HepG2 (cell line): ENCODE data around the gene SBK1. TPM values are rescaled to one million over a fixed set of nuclear protein-coding genes. Genes with fewer than 3 reads are reported as not detected.

Experiments used
- AGO2 ChIP-seq: fragments of 200-400 bp; formaldehyde crosslinking; optimal IDR thresholded peaks from 2 replicates; pipeline ENCODE3; 2017; ENCODE audit warnings: mild to moderate bottlenecking, low read depth, low read length, moderate library complexity
- ATAD3A ChIP-seq: sonication (generic); formaldehyde crosslinking; IDR thresholded peaks from 2 replicates; pipeline ENCODE4 v1.4.0; 2020; ENCODE audit warnings: missing genetic modification reagents
- NR1H2 ChIP-seq: sonication (generic); formaldehyde crosslinking; IDR thresholded peaks from 2 replicates; pipeline ENCODE4 v1.8.1; 2022; ENCODE audit warnings: low read depth, missing genetic modification reagents, borderline replicate concordance
- NR2F1 ChIP-seq, 2 experiments: fragments of 450-650 bp in 1 of 2; formaldehyde crosslinking in 1 of 2; IDR thresholded peaks; 2 replicates each; pipeline versions ENCODE4 v1.5.0 to v1.6.1; 2016 to 2020; ENCODE audit warnings: mild to moderate bottlenecking in 1 of 2, missing compliant biosample characterization in 1 of 2, missing genetic modification reagents in 1 of 2, moderate library complexity in 1 of 2
- ONECUT2 ChIP-seq: sonication (generic); formaldehyde crosslinking; IDR thresholded peaks from 2 replicates; pipeline ENCODE4 v1.4.0; 2020; ENCODE audit warnings: missing genetic modification reagents
- PRDM15 ChIP-seq: sonication (generic); formaldehyde crosslinking; IDR thresholded peaks from 2 replicates; pipeline ENCODE4 v1.4.0; 2020; ENCODE audit warnings: missing genetic modification reagents
- RXRA ChIP-seq: sonication (generic); formaldehyde crosslinking; IDR thresholded peaks from 2 replicates; pipeline ENCODE4 v1.5.1; 2020; ENCODE audit warnings: missing genetic modification reagents
- TBL1XR1 ChIP-seq: fragments of 150-350 bp; IDR thresholded peaks from 2 replicates; pipeline ENCODE4 v1.6.1; 2014; ENCODE audit warnings: borderline replicate concordance, low read length; ENCODE audit not compliant: partially characterized antibody
- THAP11 ChIP-seq: IDR thresholded peaks from 2 replicates; pipeline ENCODE4 v1.6.1; 2016; ENCODE audit warnings: missing biosample characterization, missing genetic modification reagents
- TSC22D2 ChIP-seq: sonication (generic); formaldehyde crosslinking; IDR thresholded peaks from 2 replicates; pipeline ENCODE4 v1.5.1; 2020; ENCODE audit warnings: missing genetic modification reagents, mild to moderate bottlenecking, borderline replicate concordance
- ZBTB1 ChIP-seq: sonication (generic); formaldehyde crosslinking; IDR thresholded peaks from 2 replicates; pipeline ENCODE4 v1.4.0; 2020; ENCODE audit warnings: missing genetic modification reagents, borderline replicate concordance
- ZBTB25 ChIP-seq: IDR thresholded peaks from 2 replicates; pipeline ENCODE4 v1.6.1; 2018; ENCODE audit warnings: missing genetic modification reagents
- ZBTB43 ChIP-seq: sonication (generic); formaldehyde crosslinking; conservative IDR thresholded peaks from 2 replicates; pipeline ENCODE4 v1.4.0; 2020; ENCODE audit warnings: missing genetic modification reagents
- ZMYM3 ChIP-seq: sonication (generic); formaldehyde crosslinking; IDR thresholded peaks from 2 replicates; pipeline ENCODE4 v1.5.1; 2020; ENCODE audit warnings: mild to moderate bottlenecking, missing genetic modification reagents
- ZNF503 ChIP-seq: sonication (generic); formaldehyde crosslinking; IDR thresholded peaks from 2 replicates; pipeline ENCODE4 v1.4.0; 2020; ENCODE audit warnings: missing genetic modification reagents
- ZNF563 ChIP-seq: sonication (generic); formaldehyde crosslinking; IDR thresholded peaks from 2 replicates; pipeline ENCODE4 v1.8.0; 2022; ENCODE audit warnings: mild to moderate bottlenecking, moderate library complexity, missing genetic modification reagents
- ZNF616 ChIP-seq: sonication (generic); formaldehyde crosslinking; IDR thresholded peaks from 2 replicates; pipeline ENCODE4 v1.5.0; 2020; ENCODE audit warnings: low read depth, mild to moderate bottlenecking, missing genetic modification reagents
- ZNF709 ChIP-seq: sonication (generic); formaldehyde crosslinking; IDR thresholded peaks from 2 replicates; pipeline ENCODE4 v1.5.0; 2020; ENCODE audit warnings: mild to moderate bottlenecking, missing genetic modification reagents
- ZNF713 ChIP-seq: sonication (generic); formaldehyde crosslinking; IDR thresholded peaks from 2 replicates; pipeline ENCODE4 v1.4.0; 2020; ENCODE audit warnings: mild to moderate bottlenecking, missing genetic modification reagents
- ZNF772 ChIP-seq: sonication (generic); formaldehyde crosslinking; IDR thresholded peaks from 2 replicates; pipeline ENCODE4 v1.5.0; 2020; ENCODE audit warnings: mild to moderate bottlenecking, missing genetic modification reagents
- ZNF781 ChIP-seq: sonication (generic); formaldehyde crosslinking; IDR thresholded peaks from 2 replicates; pipeline ENCODE4 v1.5.1; 2020; ENCODE audit warnings: borderline replicate concordance, mild to moderate bottlenecking, missing genetic modification reagents; ENCODE audit errors: not compliant biosample characterization
- ZSCAN9 ChIP-seq: IDR thresholded peaks from 2 replicates; pipeline ENCODE4 v1.6.1; 2016; ENCODE audit warnings: borderline replicate concordance
- polyA plus RNA-seq, 8 experiments: library from polyadenylated mRNA; depleted of rRNA in 3 of 8; stranded (reverse) in 7 of 8; unstranded in 1 of 8; fragments of >200 nt; fragmentation: Illumina TruSeq in 4 of 8; extraction: Trizol in 4 of 8; gene quantifications; 2 replicates each; pipeline versions ENCODE4 v1.2.1 to v1.2.3, GENCODE V29; 2011 to 2016; ENCODE audit warnings: low read depth in 4 of 8, missing spikeins in 1 of 8, mixed read lengths in 1 of 8; ENCODE audit not compliant: insufficient read depth in 1 of 8
- total RNA-seq, 5 experiments: library from RNA; depleted of rRNA; stranded (reverse); fragments of >200 nt; fragmentation: Illumina TruSeq; extraction: Trizol; gene quantifications; 2 replicates each; pipeline ENCODE4 v1.2.3, GENCODE V29; 2016; ENCODE audit warnings: low read depth in 1 of 5

Gene SBK1
- total and polyA plus RNA-seq, 2 of the 13 experiments (the other 11 are each of a cell fraction or from before 2014, with no cell fraction given), result 0.15 to 0.17 TPM

- TF ChIP-seq ZBTB25 (CRISPR knock-in tag), result peak; percentile 95
- 0 out of 2 replicates have a peak, but pooled peaks have one; percentile 48 for TF ChIP-seq ZMYM3
- no peak for TF ChIP-seq TBL1XR1
- peak; percentile 44; the same call in 1 of the 2 replicates for TF ChIP-seq ZNF503 (CRISPR knock-in tag)
- peak; percentile 86; the same call in 1 of the 2 replicates for TF ChIP-seq ZNF772 (CRISPR knock-in tag)
- peak; percentile 97 for TF ChIP-seq ATAD3A (CRISPR knock-in tag)
- peak; percentile 77 for TF ChIP-seq ZNF781 (CRISPR knock-in tag)
- peak; percentile 94 for TF ChIP-seq ZBTB43 (CRISPR knock-in tag)
- TF ChIP-seq TSC22D2 (CRISPR knock-in tag), result peak; percentile 99
- peak; percentile 69; the same call in 1 of the 2 replicates for TF ChIP-seq PRDM15 (CRISPR knock-in tag)
- peak; percentile 77 for TF ChIP-seq THAP11
- peak in 1 of 2 experiments; percentile 49; a peak in 1 of 4 replicates for TF ChIP-seq NR2F1 (CRISPR knock-in tag; IDR thresholded peaks at IDR 0.05)
- peak; percentile 96 for TF ChIP-seq ZBTB1 (CRISPR knock-in tag)
- peak; percentile 99 for TF ChIP-seq ZSCAN9
- peak; percentile 76; the same call in 1 of the 2 replicates for TF ChIP-seq ZNF709 (CRISPR knock-in tag)
- peak; percentile 73; the same call in 1 of the 2 replicates for TF ChIP-seq ZNF563 (CRISPR knock-in tag)
- TF ChIP-seq ONECUT2 (CRISPR knock-in tag), result peak; percentile 70
- TF ChIP-seq RXRA (CRISPR knock-in tag), result peak; percentile 50; the same call in 1 of the 2 replicates
- TF ChIP-seq ZNF713 (CRISPR knock-in tag), result no peak
- no peak for TF ChIP-seq AGO2
- TF ChIP-seq ZNF616 (CRISPR knock-in tag), result peak; percentile 78; the same call in 1 of the 2 replicates
- TF ChIP-seq NR1H2, result peak; percentile 63; the same call in 1 of the 2 replicates
Observed at GRCh38 chr16:28304214-28304613, 11.9 kb downstream of the SBK1 start (continued).
